ENCODE measurements around the gene AVPR2. TPM values are rescaled to one million over a fixed set of nuclear protein-coding genes. Genes with fewer than 3 reads are reported as not detected.

AVPR2 gene
- total RNA-seq, 2 donors from 2014 or later, result not detected

GRCh38 chrX:153878969-153879653 lies 25.4 kb upstream of the AVPR2 start:
- peak; percentile 93 for DNase-seq
- Histone ChIP-seq H3K4me1 (ENCODE audit: control insufficient read depth, insufficient read depth, low read length) (peaks cover 3% of the 10 kb centered on the region), H3K27me3 (ENCODE audit: control insufficient read depth, insufficient read depth, low read length, poor library complexity, severe bottlenecking) (no peaks in the 10 kb centered on the region), H3K36me3 (ENCODE audit: control insufficient read depth, insufficient read depth, low read length) (no peaks in the 10 kb centered on the region), H3K27ac (ENCODE audit: low read depth, low read length) (peak overlapping the region; percentile 91), H3K4me3 (ENCODE audit: low read length) (peak overlapping the region; percentile 66), H3K9me3 (ENCODE audit: control insufficient read depth, low read length) (no peaks in the 10 kb centered on the region), H3K9ac (ENCODE audit: extremely low read depth, low read length, poor library complexity, severe bottlenecking) (no peak overlapping the region)
- Mint-ChIP-seq H3K4me3 (peak overlapping the region; percentile 49), H3K9me3 (peaks cover 49% of the 10 kb centered on the region), H3K27ac (peak overlapping the region; percentile 86), H3K36me3 (ENCODE audit: low read depth) (no peaks in the 10 kb centered on the region), H3K27me3 (ENCODE audit: insufficient read depth) (no peaks in the 10 kb centered on the region), H3K4me1 (peaks cover 27% of the 10 kb centered on the region)
- WGBS, 2 experiments (ENCODE audit: insufficient coverage in 1 of 2, insufficient read length in 1 of 2), result 0 to 6% methylated on average over 3 to 20 of the region's 28 CpGs
- no peak for TF ChIP-seq CTCF (conservative IDR thresholded peaks at IDR 0.05)

GRCh38 chrX:153879741-153880439 lies 24.6 kb upstream of the AVPR2 start:
- 69 to 100% methylated on average over 1 to 11 of the region's 12 CpGs for WGBS, 2 experiments (ENCODE audit: insufficient coverage in 1 of 2, insufficient read length in 1 of 2)
- TF ChIP-seq CTCF (conservative IDR thresholded peaks at IDR 0.05), result no peak
- peaks cover 45% of the 10 kb centered on the region for H3K9me3 Mint-ChIP-seq
- peaks cover 3% of the 10 kb centered on the region for H3K4me1 ChIP-seq (ENCODE audit: control insufficient read depth, insufficient read depth, low read length)
- no peaks in the 10 kb centered on the region for H3K27me3 ChIP-seq (ENCODE audit: control insufficient read depth, insufficient read depth, low read length, poor library complexity, severe bottlenecking)
- peak overlapping the region; percentile 86 for H3K27ac Mint-ChIP-seq
- no peaks in the 10 kb centered on the region for H3K36me3 ChIP-seq (ENCODE audit: control insufficient read depth, insufficient read depth, low read length)
- no peak overlapping the region for H3K9ac ChIP-seq (ENCODE audit: extremely low read depth, low read length, poor library complexity, severe bottlenecking)
- H3K27ac ChIP-seq (ENCODE audit: low read depth, low read length), result peak overlapping the region; percentile 91
- peaks cover 30% of the 10 kb centered on the region for H3K4me1 Mint-ChIP-seq
- H3K4me3 Mint-ChIP-seq, result peak overlapping the region; percentile 49
- DNase-seq, result no peak
- H3K9me3 ChIP-seq (ENCODE audit: control insufficient read depth, low read length), result no peaks in the 10 kb centered on the region
- no peaks in the 10 kb centered on the region for H3K27me3 Mint-ChIP-seq (ENCODE audit: insufficient read depth)
- no peaks in the 10 kb centered on the region for H3K36me3 Mint-ChIP-seq (ENCODE audit: low read depth)
- no peak overlapping the region for H3K4me3 ChIP-seq (ENCODE audit: low read length)

- peaks cover 46% of the 10 kb centered on the region for H3K9me3 Mint-ChIP-seq
These were observed 24.0 kb upstream of the AVPR2 start for GRCh38 chrX:153880440-153880815.

More at GRCh38 chrX:153880440-153880815, 24.0 kb upstream of the AVPR2 start:
- Histone ChIP-seq H3K9ac (ENCODE audit: extremely low read depth, low read length, poor library complexity, severe bottlenecking) (no peak overlapping the region), H3K4me1 (ENCODE audit: control insufficient read depth, insufficient read depth, low read length) (peaks cover 6% of the 10 kb centered on the region), H3K9me3 (ENCODE audit: control insufficient read depth, low read length) (no peaks in the 10 kb centered on the region), H3K36me3 (ENCODE audit: control insufficient read depth, insufficient read depth, low read length) (no peaks in the 10 kb centered on the region), H3K27ac (ENCODE audit: low read depth, low read length) (no peak overlapping the region), H3K4me3 (ENCODE audit: low read length) (no peak overlapping the region), H3K27me3 (ENCODE audit: control insufficient read depth, insufficient read depth, low read length, poor library complexity, severe bottlenecking) (peaks cover 4% of the 10 kb centered on the region)
- H3K4me1 Mint-ChIP-seq, result peaks cover 30% of the 10 kb centered on the region
- no peak overlapping the region for H3K27ac Mint-ChIP-seq
- peak; percentile 43 for DNase-seq
- H3K36me3 Mint-ChIP-seq (ENCODE audit: low read depth), result no peaks in the 10 kb centered on the region
- H3K27me3 Mint-ChIP-seq (ENCODE audit: insufficient read depth), result no peaks in the 10 kb centered on the region
- TF ChIP-seq CTCF (conservative IDR thresholded peaks at IDR 0.05), result no peak
- H3K4me3 Mint-ChIP-seq, result no peak overlapping the region
- 74% methylated on average over 6 of the region's 6 CpGs; no CpG with 5 or more reads in 1 of the 2 experiments for WGBS, 2 experiments (ENCODE audit: insufficient coverage in 1 of 2, insufficient read length in 1 of 2)

Data from endodermal cell (in vitro differentiated cells).